ENCODE measurements around the gene ACAN. TPM values are rescaled to one million over a fixed set of nuclear protein-coding genes. Genes with fewer than 3 reads are reported as not detected.

The ACAN gene
- total RNA-seq, 4 donors from 2014 or later: 0.85 to 6.9 TPM; not detected in 2

- TF ChIP-seq CTCF (IDR thresholded peaks at IDR 0.05) (no peak), POLR2A (IDR thresholded peaks at IDR 0.05) (no peak)
- no peak for DNase-seq
- Histone ChIP-seq H3K36me3 (no peaks in the 10 kb centered on the region), H3K9me3 (no peaks in the 10 kb centered on the region), H3K27ac (no peak overlapping the region), H3K27me3 (peaks cover 0 to 4% of the 10 kb centered on the region in 2 donors), H3K4me3 (no peak overlapping the region), H3K4me1 (peaks cover 0 to 11% of the 10 kb centered on the region in 2 donors)
- intact Hi-C loops (cut with DNase I; ENCODE audit: low total_unique reads): no loop called here
Measured at GRCh38 chr15:88891540-88892254, 88.5 kb downstream of the ACAN start.

- peak in 1 of 2 donors; percentile 62 for DNase-seq
- intact Hi-C loops (cut with DNase I; ENCODE audit: low total_unique reads): no loop called here
- no peak overlapping the region for H3K27ac ChIP-seq
- peaks cover 0 to 4% of the 10 kb centered on the region in 2 donors for H3K27me3 ChIP-seq
- H3K9me3 ChIP-seq: no peaks in the 10 kb centered on the region
- TF ChIP-seq POLR2A (IDR thresholded peaks at IDR 0.05): no peak
- TF ChIP-seq CTCF (IDR thresholded peaks at IDR 0.05): peak; percentile 41 to 70 (median 62)
- peak overlapping the region; percentile 18 to 36 for H3K4me3 ChIP-seq
- H3K4me1 ChIP-seq: peaks cover 0 to 16% of the 10 kb centered on the region in 2 donors
- H3K36me3 ChIP-seq: no peaks in the 10 kb centered on the region
Measured at GRCh38 chr15:88894348-88894818, 91.1 kb downstream of the ACAN start.

GRCh38 chr15:88894819-88895767, 91.9 kb downstream of the ACAN start, which contains the start of gene HAPLN3:
Gene HAPLN3, minus strand, starts transcription at chr15:88895544. Its CDS starts 8,246 bp downstream, at chr15:88887298.
- Histone ChIP-seq H3K27me3 (peaks cover 0 to 4% of the 10 kb centered on the region in 2 donors), H3K4me3 (peak within 1 kb of the TSS; percentile 18 to 36), H3K27ac (peak within 1 kb of the TSS in 1 of 2 donors; percentile 7), H3K9me3 (no peaks in the 10 kb centered on the region), H3K36me3 (no peaks in the 10 kb centered on the region), H3K4me1 (peaks cover 0 to 16% of the 10 kb centered on the region in 2 donors)
- no peak for TF ChIP-seq CTCF (IDR thresholded peaks at IDR 0.05)
- TF ChIP-seq POLR2A (IDR thresholded peaks at IDR 0.05): no peak
- DNase-seq: no peak
- intact Hi-C loops (cut with DNase I; ENCODE audit: low total_unique reads): no loop called here

- H3K4me1 ChIP-seq: peaks cover 0 to 16% of the 10 kb centered on the region in 2 donors
- intact Hi-C loops (cut with DNase I; ENCODE audit: low total_unique reads): no loop called here
Measured at GRCh38 chr15:88896333-88897033, 93.2 kb downstream of the ACAN start.

More at GRCh38 chr15:88896333-88897033, 93.2 kb downstream of the ACAN start:
- Histone ChIP-seq H3K27me3 (peaks cover 0 to 4% of the 10 kb centered on the region in 2 donors), H3K36me3 (no peaks in the 10 kb centered on the region), H3K4me3 (no peak overlapping the region), H3K9me3 (no peaks in the 10 kb centered on the region), H3K27ac (peak overlapping the region; percentile 62 to 68)
- DNase-seq: no peak
- TF ChIP-seq POLR2A (IDR thresholded peaks at IDR 0.05) (no peak), CTCF (IDR thresholded peaks at IDR 0.05) (no peak)

Data from uterus (tissue), 4 donors.